ENCODE data around the gene MAP4K4. TPM values are rescaled to one million over a fixed set of nuclear protein-coding genes. Genes with fewer than 3 reads are reported as not detected.

The MAP4K4 gene
- total and polyA plus RNA-seq, 2 of the 13 experiments (the other 11 are each of a cell fraction or from before 2014, with no cell fraction given), result 105 to 264 TPM

GRCh38 chr2:101823347-101823791, 125.9 kb downstream of the MAP4K4 start (continued):
- TF ChIP-seq MTF2 (CRISPR knock-in tag; IDR thresholded peaks at IDR 0.05; ENCODE audit: borderline replicate concordance) (no peak), ZNF879 (CRISPR knock-in tag; IDR thresholded peaks at IDR 0.05) (no peak), BRF2 (CRISPR knock-in tag; IDR thresholded peaks at IDR 0.05) (no peak), ZNF558 (CRISPR knock-in tag; IDR thresholded peaks at IDR 0.05; ENCODE audit: borderline replicate concordance) (no peak), RELA (CRISPR knock-in tag; IDR thresholded peaks at IDR 0.05) (no peak), CENPBD1 (CRISPR knock-in tag; IDR thresholded peaks at IDR 0.05; ENCODE audit: borderline replicate concordance, low read depth) (no peak), MTA3 (CRISPR knock-in tag; IDR thresholded peaks at IDR 0.05) (no peak), ZFP36L2 (CRISPR knock-in tag; IDR thresholded peaks at IDR 0.05) (no peak), ARHGAP35 (CRISPR knock-in tag; IDR thresholded peaks at IDR 0.05; ENCODE audit: borderline replicate concordance) (no peak), ZNF775 (CRISPR knock-in tag; IDR thresholded peaks at IDR 0.05; ENCODE audit: borderline replicate concordance) (no peak), YEATS2 (CRISPR knock-in tag; IDR thresholded peaks at IDR 0.05; ENCODE audit: borderline replicate concordance) (no peak), ZNF274 (CRISPR knock-in tag; IDR thresholded peaks at IDR 0.05) (0 out of 2 replicates have a peak, but pooled peaks have one; percentile 26), SNAI1 (CRISPR knock-in tag; IDR thresholded peaks at IDR 0.05; ENCODE audit: borderline replicate concordance) (no peak), ZFX (CRISPR knock-in tag; IDR thresholded peaks at IDR 0.05; ENCODE audit: low read depth) (no peak), NFRKB (IDR thresholded peaks at IDR 0.05) (no peak), SMARCE1 (IDR thresholded peaks at IDR 0.05; ENCODE audit: borderline replicate concordance) (no peak), ARID3A (IDR thresholded peaks at IDR 0.05; ENCODE audit: low read depth, low read length) (no peak), AFF4 (CRISPR knock-in tag; IDR thresholded peaks at IDR 0.05) (no peak), ZNF124 (CRISPR knock-in tag; IDR thresholded peaks at IDR 0.05) (no peak), SP1 (IDR thresholded peaks at IDR 0.05) (no peak), SP1 (CRISPR knock-in tag; IDR thresholded peaks at IDR 0.05) (no peak)
